Liver (tissue), 9 donors: ENCODE measurements around the gene FGFBP1. TPM values are rescaled to one million over a fixed set of nuclear protein-coding genes. Genes with fewer than 3 reads are reported as not detected.

Experiments
- DNase-seq: peaks from one replicate; pipeline ENCODE4 v3.0.0-alpha.2; 2017; ENCODE audit warnings: low spot score
- H3K27ac ChIP-seq, 2 donors: one replicate each; pipeline ENCODE4 v1.7.0; 2013; ENCODE audit warnings: inconsistent platforms in 2 of 2, low read length in 2 of 2, control low read depth in 1 of 2, low read depth in 1 of 2, mild to moderate bottlenecking in 1 of 2
- H3K27me3 ChIP-seq, 4 donors: one replicate each; pipeline versions ENCODE4 v1.6.1 to v1.7.0; 2013; ENCODE audit warnings: low read length in 3 of 4, inconsistent platforms in 1 of 4, mild to moderate bottlenecking in 1 of 4, moderate library complexity in 1 of 4; ENCODE audit not compliant: control insufficient read depth in 4 of 4, insufficient read depth in 4 of 4
- H3K36me3 ChIP-seq, 4 donors: one replicate each; pipeline versions ENCODE4 v1.6.1 to v1.7.0; 2013; ENCODE audit warnings: low read length in 3 of 4, mild to moderate bottlenecking in 3 of 4, low read depth in 1 of 4, moderate library complexity in 1 of 4; ENCODE audit not compliant: control insufficient read depth in 4 of 4, insufficient read depth in 3 of 4
- H3K4me1 ChIP-seq, 4 donors: one replicate each; pipeline versions ENCODE4 v1.6.1 to v1.7.0; 2013; ENCODE audit warnings: low read length in 3 of 4, mild to moderate bottlenecking in 3 of 4, moderate library complexity in 1 of 4; ENCODE audit not compliant: control insufficient read depth in 4 of 4, insufficient read depth in 4 of 4
- H3K4me3 ChIP-seq, 3 donors: one replicate each; pipeline versions ENCODE4 v1.6.1 to v1.7.0; 2013; ENCODE audit warnings: low read length in 3 of 3, control low read depth in 1 of 3, low read depth in 1 of 3, mild to moderate bottlenecking in 1 of 3
- H3K9ac ChIP-seq, 2 donors: one replicate each; pipeline ENCODE4 v1.7.0; 2013; ENCODE audit warnings: low read length in 2 of 2, mild to moderate bottlenecking in 2 of 2, moderate library complexity in 2 of 2, control low read depth in 1 of 2, low read depth in 1 of 2
- H3K9me3 ChIP-seq, 4 donors: one replicate each; pipeline versions ENCODE4 v1.6.1 to v1.7.0; 2013; ENCODE audit warnings: low read length in 3 of 4; ENCODE audit not compliant: control insufficient read depth in 4 of 4
- CTCF ChIP-seq: fragments of 150-350 bp; IDR thresholded peaks from 2 replicates; pipeline ENCODE4 v1.5.1; 2017; ENCODE audit warnings: improper control_type of control experiment, low read depth, low read length; ENCODE audit not compliant: missing input control
- EGR1 ChIP-seq, 2 donors: IDR thresholded peaks; 2 replicates each; pipeline ENCODE4 v1.6.1; 2016 to 2018; ENCODE audit warnings: antibody characterized with exemption in 2 of 2, low read depth in 2 of 2
- FOXA1 ChIP-seq: IDR thresholded peaks from 2 replicates; pipeline ENCODE4 v1.6.1; 2016; ENCODE audit warnings: antibody characterized with exemption
- FOXA2 ChIP-seq: IDR thresholded peaks from 2 replicates; pipeline ENCODE4 v1.6.1; 2016; ENCODE audit warnings: antibody characterized with exemption
- GABPA ChIP-seq, 2 donors: IDR thresholded peaks in 1 of 2; conservative IDR thresholded peaks in 1 of 2; 2 replicates each; pipeline ENCODE4 v1.6.1; 2016; ENCODE audit warnings: antibody characterized with exemption in 2 of 2, mild to moderate bottlenecking in 1 of 2, moderate library complexity in 1 of 2
- HNF4A ChIP-seq, 2 donors: conservative IDR thresholded peaks; 2 replicates each; pipeline ENCODE4 v1.6.1; 2016; ENCODE audit warnings: antibody characterized with exemption in 2 of 2, mild to moderate bottlenecking in 2 of 2
- HNF4G ChIP-seq: IDR thresholded peaks from 2 replicates; pipeline ENCODE4 v1.6.1; 2016; ENCODE audit warnings: antibody characterized with exemption
- JUND ChIP-seq, 2 donors: IDR thresholded peaks; 2 replicates each; pipeline ENCODE4 v1.6.1; 2016; ENCODE audit warnings: antibody characterized with exemption in 2 of 2
- NR2F2 ChIP-seq: IDR thresholded peaks from 2 replicates; pipeline ENCODE4 v1.6.1; 2016; ENCODE audit warnings: antibody characterized with exemption
- RAD21 ChIP-seq, 2 donors: IDR thresholded peaks; 2 replicates each; pipeline ENCODE4 v1.6.1; 2016; ENCODE audit warnings: antibody characterized with exemption in 2 of 2, mild to moderate bottlenecking in 2 of 2
- RXRA ChIP-seq, 2 donors: IDR thresholded peaks; 2 replicates each; pipeline ENCODE4 v1.6.1; 2017 to 2018; ENCODE audit warnings: antibody characterized with exemption in 2 of 2, mild to moderate bottlenecking in 1 of 2
- SP1 ChIP-seq: IDR thresholded peaks from 2 replicates; pipeline ENCODE4 v1.6.1; 2018; ENCODE audit warnings: antibody characterized with exemption, mild to moderate bottlenecking
- TAF1 ChIP-seq: conservative IDR thresholded peaks from 2 replicates; pipeline ENCODE4 v1.6.1; 2016; ENCODE audit warnings: antibody characterized with exemption, mild to moderate bottlenecking
- YY1 ChIP-seq: IDR thresholded peaks from 2 replicates; pipeline ENCODE4 v1.6.1; 2016; ENCODE audit warnings: antibody characterized with exemption, mild to moderate bottlenecking
- ZBTB33 ChIP-seq: IDR thresholded peaks from 2 replicates; pipeline ENCODE4 v1.6.1; 2016; ENCODE audit warnings: antibody characterized with exemption
- WGBS: extraction: QIAGEN DNeasy Blood & Tissue Kit; methylation state at CpG from one replicate; pipeline ENCODE4 v1.1.7; 2013; 5-methylcytosine and 5-hydroxymethylcytosine counted together
- polyA plus RNA-seq, 2 donors: library from polyadenylated mRNA; stranded (reverse) in 1 of 2; unstranded in 1 of 2; fragments of 200-250 nt in 1 of 2; fragments of >200 nt in 1 of 2; fragmentation: Nextera tagmentation in 1 of 2; extraction: Ambion mirVana in 1 of 2; gene quantifications; one replicate each; pipeline versions ENCODE4 v1.2.1 to v1.2.3, GENCODE V29; 2013 to 2015
- total RNA-seq, 2 donors: library from RNA; depleted of rRNA; stranded (reverse); fragments of >200 nt; gene quantifications; one replicate each; pipeline ENCODE4 v1.2.3, GENCODE V29; 2014
- TF ChIP-seq, protein P1 (sequence below): IDR thresholded peaks from 2 replicates; pipeline ENCODE4 v1.6.1; 2016; ENCODE audit warnings: antibody characterized with exemption
- TF ChIP-seq, protein P2 (sequence below): IDR thresholded peaks from 2 replicates; pipeline ENCODE4 v1.6.1; 2016; ENCODE audit warnings: antibody characterized with exemption
- TF ChIP-seq, protein P3 (sequence below): IDR thresholded peaks from 2 replicates; pipeline ENCODE4 v1.6.1; 2016; ENCODE audit warnings: antibody characterized with exemption, mild to moderate bottlenecking
- donor health status: healthy.
- donor health status: healthy.
- donor health status: healthy.
- donor health status: healthy.
- donor health status: healthy.

FGFBP1 gene
- total and polyA plus RNA-seq, 4 donors, result not detected

DNA sequence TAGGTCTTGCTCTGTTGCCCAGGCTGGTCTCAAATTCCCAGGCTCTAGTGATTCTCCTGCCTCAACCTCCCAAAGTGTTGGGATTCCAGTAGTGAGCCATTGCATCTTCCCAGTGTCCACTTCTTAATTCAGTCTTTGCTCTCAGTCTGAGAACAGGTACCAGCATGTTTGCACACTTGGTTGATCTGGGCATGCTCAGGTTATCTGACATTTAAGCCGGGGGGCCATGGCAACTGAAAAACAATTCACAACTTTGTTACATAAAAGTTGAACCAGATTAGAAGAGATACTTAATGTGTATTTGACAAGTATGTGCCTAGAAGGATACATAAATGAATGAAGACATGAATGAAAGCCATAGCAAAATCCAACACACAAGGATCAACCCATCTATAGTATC is 39.0 kb downstream of the FGFBP1 start:
- DNase-seq, result no peak
- TF ChIP-seq, protein P1, sequence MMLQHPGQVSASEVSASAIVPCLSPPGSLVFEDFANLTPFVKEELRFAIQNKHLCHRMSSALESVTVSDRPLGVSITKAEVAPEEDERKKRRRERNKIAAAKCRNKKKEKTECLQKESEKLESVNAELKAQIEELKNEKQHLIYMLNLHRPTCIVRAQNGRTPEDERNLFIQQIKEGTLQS, result no peak
- TF ChIP-seq EGR1 (IDR thresholded peaks at IDR 0.05; ENCODE audit: low read depth in 2 of 2), result no peak
- TF ChIP-seq TAF1, result no peak
- no peak for TF ChIP-seq RAD21 (IDR thresholded peaks at IDR 0.05)
- TF ChIP-seq SP1, result no peak
- no peak for TF ChIP-seq YY1
- TF ChIP-seq FOXA1, result no peak
- no peak overlapping the region for H3K9ac ChIP-seq
- H3K27me3 ChIP-seq, result no peaks in the 10 kb centered on the region
- H3K4me1 ChIP-seq, result no peaks in the 10 kb centered on the region
- no peak overlapping the region for H3K27ac ChIP-seq
- no peaks in the 10 kb centered on the region for H3K9me3 ChIP-seq
- H3K4me3 ChIP-seq, result no peak overlapping the region
- 91% methylated on average over 1 of the region's 1 CpG for WGBS
- no peaks in the 10 kb centered on the region for H3K36me3 ChIP-seq

- Histone ChIP-seq H3K9ac (no peak overlapping the region), H3K4me3 (no peak overlapping the region), H3K27ac (no peak overlapping the region), H3K9me3 (no peaks in the 10 kb centered on the region), H3K27me3 (no peaks in the 10 kb centered on the region), H3K4me1 (no peaks in the 10 kb centered on the region), H3K36me3 (no peaks in the 10 kb centered on the region)
- TF ChIP-seq EGR1 (IDR thresholded peaks at IDR 0.05; ENCODE audit: low read depth in 2 of 2), result no peak
- no peak for TF ChIP-seq TAF1
- no peak for TF ChIP-seq SP1
- no peak for TF ChIP-seq ZBTB33
- TF ChIP-seq, protein P2, sequence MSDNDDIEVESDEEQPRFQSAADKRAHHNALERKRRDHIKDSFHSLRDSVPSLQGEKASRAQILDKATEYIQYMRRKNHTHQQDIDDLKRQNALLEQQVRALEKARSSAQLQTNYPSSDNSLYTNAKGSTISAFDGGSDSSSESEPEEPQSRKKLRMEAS, result no peak
- TF ChIP-seq FOXA1, result no peak
- no peak for TF ChIP-seq FOXA2
- TF ChIP-seq YY1, result no peak
- no peak for TF ChIP-seq CTCF
- TF ChIP-seq, protein P3, sequence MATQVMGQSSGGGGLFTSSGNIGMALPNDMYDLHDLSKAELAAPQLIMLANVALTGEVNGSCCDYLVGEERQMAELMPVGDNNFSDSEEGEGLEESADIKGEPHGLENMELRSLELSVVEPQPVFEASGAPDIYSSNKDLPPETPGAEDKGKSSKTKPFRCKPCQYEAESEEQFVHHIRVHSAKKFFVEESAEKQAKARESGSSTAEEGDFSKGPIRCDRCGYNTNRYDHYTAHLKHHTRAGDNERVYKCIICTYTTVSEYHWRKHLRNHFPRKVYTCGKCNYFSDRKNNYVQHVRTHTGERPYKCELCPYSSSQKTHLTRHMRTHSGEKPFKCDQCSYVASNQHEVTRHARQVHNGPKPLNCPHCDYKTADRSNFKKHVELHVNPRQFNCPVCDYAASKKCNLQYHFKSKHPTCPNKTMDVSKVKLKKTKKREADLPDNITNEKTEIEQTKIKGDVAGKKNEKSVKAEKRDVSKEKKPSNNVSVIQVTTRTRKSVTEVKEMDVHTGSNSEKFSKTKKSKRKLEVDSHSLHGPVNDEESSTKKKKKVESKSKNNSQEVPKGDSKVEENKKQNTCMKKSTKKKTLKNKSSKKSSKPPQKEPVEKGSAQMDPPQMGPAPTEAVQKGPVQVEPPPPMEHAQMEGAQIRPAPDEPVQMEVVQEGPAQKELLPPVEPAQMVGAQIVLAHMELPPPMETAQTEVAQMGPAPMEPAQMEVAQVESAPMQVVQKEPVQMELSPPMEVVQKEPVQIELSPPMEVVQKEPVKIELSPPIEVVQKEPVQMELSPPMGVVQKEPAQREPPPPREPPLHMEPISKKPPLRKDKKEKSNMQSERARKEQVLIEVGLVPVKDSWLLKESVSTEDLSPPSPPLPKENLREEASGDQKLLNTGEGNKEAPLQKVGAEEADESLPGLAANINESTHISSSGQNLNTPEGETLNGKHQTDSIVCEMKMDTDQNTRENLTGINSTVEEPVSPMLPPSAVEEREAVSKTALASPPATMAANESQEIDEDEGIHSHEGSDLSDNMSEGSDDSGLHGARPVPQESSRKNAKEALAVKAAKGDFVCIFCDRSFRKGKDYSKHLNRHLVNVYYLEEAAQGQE, result no peak
- no peak for TF ChIP-seq HNF4A (conservative IDR thresholded peaks at IDR 0.05)
- TF ChIP-seq RAD21 (IDR thresholded peaks at IDR 0.05), result no peak
- no peak for TF ChIP-seq GABPA (IDR thresholded peaks at IDR 0.05 in 1 of 2, conservative IDR thresholded peaks at IDR 0.05 in 1 of 2)
- TF ChIP-seq JUND (IDR thresholded peaks at IDR 0.05), result no peak
- no peak for TF ChIP-seq RXRA (IDR thresholded peaks at IDR 0.05)
- no peak for TF ChIP-seq HNF4G
- TF ChIP-seq NR2F2, result no peak
- TF ChIP-seq, protein P1, result no peak
- DNase-seq, result no peak
Observed at GRCh38 chr4:15898902-15899301, 39.6 kb downstream of the FGFBP1 start.
